ENCODE data around the gene SUFU.
A peak's percentile ranks its signal among the peaks of the same experiment; 100 is the strongest.

GRCh38 chr10:102503264-102504178, at the start of gene SUFU:
- TF ChIP-seq, protein P1, sequence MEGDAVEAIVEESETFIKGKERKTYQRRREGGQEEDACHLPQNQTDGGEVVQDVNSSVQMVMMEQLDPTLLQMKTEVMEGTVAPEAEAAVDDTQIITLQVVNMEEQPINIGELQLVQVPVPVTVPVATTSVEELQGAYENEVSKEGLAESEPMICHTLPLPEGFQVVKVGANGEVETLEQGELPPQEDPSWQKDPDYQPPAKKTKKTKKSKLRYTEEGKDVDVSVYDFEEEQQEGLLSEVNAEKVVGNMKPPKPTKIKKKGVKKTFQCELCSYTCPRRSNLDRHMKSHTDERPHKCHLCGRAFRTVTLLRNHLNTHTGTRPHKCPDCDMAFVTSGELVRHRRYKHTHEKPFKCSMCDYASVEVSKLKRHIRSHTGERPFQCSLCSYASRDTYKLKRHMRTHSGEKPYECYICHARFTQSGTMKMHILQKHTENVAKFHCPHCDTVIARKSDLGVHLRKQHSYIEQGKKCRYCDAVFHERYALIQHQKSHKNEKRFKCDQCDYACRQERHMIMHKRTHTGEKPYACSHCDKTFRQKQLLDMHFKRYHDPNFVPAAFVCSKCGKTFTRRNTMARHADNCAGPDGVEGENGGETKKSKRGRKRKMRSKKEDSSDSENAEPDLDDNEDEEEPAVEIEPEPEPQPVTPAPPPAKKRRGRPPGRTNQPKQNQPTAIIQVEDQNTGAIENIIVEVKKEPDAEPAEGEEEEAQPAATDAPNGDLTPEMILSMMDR (IDR thresholded peaks at IDR 0.05) = peak; percentile 83 to 97 (median 95)
- TF ChIP-seq POLR2A (IDR thresholded peaks at IDR 0.05) = peak in 2 of 3 donors; percentile 56 to 69
